ENCODE results near the gene BPIFB4.

The BPIFB4 gene

GRCh38 chr20:33069673-33070072 lies 9.8 kb upstream of the BPIFB4 start:
- H3K36me3 ChIP-seq (replicated peaks; ENCODE audit: insufficient read depth, low read length) = no peaks in the 10 kb centered on the region
- H3K27me3 ChIP-seq (replicated peaks; ENCODE audit: insufficient read depth, low read length) = peaks cover 45% of the 10 kb centered on the region
- DNase-seq = no peak

DNA sequence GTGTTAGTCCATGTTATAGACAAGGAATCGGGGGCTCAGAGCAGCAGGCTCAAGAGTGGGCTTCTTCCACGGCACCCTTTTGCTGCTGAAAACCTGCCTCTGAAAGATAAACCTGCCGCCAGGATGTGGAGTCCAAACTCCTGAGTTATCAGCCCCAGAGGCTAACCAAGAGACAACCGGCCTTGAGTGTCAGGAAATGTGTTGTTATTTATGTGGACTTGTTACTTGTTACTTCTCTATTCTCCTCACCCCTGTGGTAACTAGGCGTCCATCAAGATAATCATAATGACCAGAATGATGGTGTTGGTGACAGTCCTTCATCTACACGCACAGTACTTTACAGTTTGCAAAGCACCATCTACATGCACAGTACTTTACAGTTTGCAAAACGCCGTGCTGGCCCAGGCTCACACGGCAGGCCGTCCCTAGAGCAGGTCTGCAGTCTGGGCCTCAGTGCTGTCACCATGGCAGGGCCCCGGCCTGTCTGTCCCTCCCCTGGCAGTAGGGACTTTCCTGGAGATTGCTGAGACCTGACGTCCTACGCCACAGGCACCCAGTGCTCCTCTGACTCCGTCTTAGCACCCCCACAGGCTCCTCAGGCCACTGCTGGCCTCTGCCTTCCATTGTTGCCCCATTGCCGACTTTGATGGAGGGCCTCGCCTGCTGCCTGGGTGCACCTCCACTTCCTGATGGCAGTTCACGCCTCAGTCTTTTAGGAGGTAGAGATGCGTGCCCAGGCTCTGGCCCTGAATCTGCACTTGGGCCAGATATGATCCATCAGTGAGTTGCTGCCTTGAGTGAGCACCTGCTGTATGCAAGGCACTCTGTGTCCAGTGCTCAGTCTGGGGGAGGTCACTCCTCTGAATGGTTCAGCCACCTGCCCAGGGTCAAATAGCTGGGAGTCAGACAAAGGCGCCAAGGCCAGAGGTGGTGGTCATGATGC lies 9.1 kb upstream of the BPIFB4 start:
- Histone ChIP-seq H2AFZ (ENCODE audit: low read length) (no peak overlapping the region), H3K4me1 (ENCODE audit: low read length) (no peaks in the 10 kb centered on the region), H3K9me2 (replicated peaks; ENCODE audit: insufficient read depth, low read length) (no peaks in the 10 kb centered on the region), H3K9me3 (replicated peaks; ENCODE audit: insufficient read depth, low read length) (no peaks in the 10 kb centered on the region), H3K4me2 (ENCODE audit: low read depth, low read length) (no peak overlapping the region), H3K27me3 (replicated peaks; ENCODE audit: insufficient read depth, low read length) (peaks cover 51% of the 10 kb centered on the region), H3K4me3 (ENCODE audit: low read length) (no peak overlapping the region), H3K27ac (ENCODE audit: low read length) (no peak overlapping the region), H3F3A (ENCODE audit: insufficient read depth, low read length) (no peaks in the 10 kb centered on the region), H3K79me2 (ENCODE audit: low read length) (no peaks in the 10 kb centered on the region), H3K9ac (ENCODE audit: low read length) (no peak overlapping the region), H3K36me3 (replicated peaks; ENCODE audit: insufficient read depth, low read length) (no peaks in the 10 kb centered on the region), H4K20me1 (ENCODE audit: insufficient read depth, low read length) (no peaks in the 10 kb centered on the region)
- TF ChIP-seq CTCF (IDR thresholded peaks at IDR 0.05; ENCODE audit: low read length) (no peak), EZH2 (optimal IDR thresholded peaks at IDR 0.05; ENCODE audit: low read depth, low read length) (no peak), EZH2phosphoT487 (IDR thresholded peaks at IDR 0.05; ENCODE audit: low read length) (no peak)
- DNase-seq = no peak

More at GRCh38 chr20:33069673-33070072, 9.8 kb upstream of the BPIFB4 start:
- TF ChIP-seq CTCF (IDR thresholded peaks at IDR 0.05; ENCODE audit: low read length) = no peak
- TF ChIP-seq EZH2phosphoT487 (IDR thresholded peaks at IDR 0.05; ENCODE audit: low read length) = no peak
- TF ChIP-seq EZH2 (optimal IDR thresholded peaks at IDR 0.05; ENCODE audit: low read depth, low read length) = no peak
- Histone ChIP-seq H3K4me3 (ENCODE audit: low read length) (no peak overlapping the region), H4K20me1 (ENCODE audit: insufficient read depth, low read length) (no peaks in the 10 kb centered on the region), H3F3A (ENCODE audit: insufficient read depth, low read length) (no peaks in the 10 kb centered on the region), H3K9me2 (replicated peaks; ENCODE audit: insufficient read depth, low read length) (no peaks in the 10 kb centered on the region), H3K9ac (ENCODE audit: low read length) (no peak overlapping the region), H3K9me3 (replicated peaks; ENCODE audit: insufficient read depth, low read length) (no peaks in the 10 kb centered on the region), H3K79me2 (ENCODE audit: low read length) (no peaks in the 10 kb centered on the region), H3K4me2 (ENCODE audit: low read depth, low read length) (no peak overlapping the region), H2AFZ (ENCODE audit: low read length) (no peak overlapping the region), H3K27ac (ENCODE audit: low read length) (no peak overlapping the region), H3K4me1 (ENCODE audit: low read length) (no peaks in the 10 kb centered on the region)

DNA sequence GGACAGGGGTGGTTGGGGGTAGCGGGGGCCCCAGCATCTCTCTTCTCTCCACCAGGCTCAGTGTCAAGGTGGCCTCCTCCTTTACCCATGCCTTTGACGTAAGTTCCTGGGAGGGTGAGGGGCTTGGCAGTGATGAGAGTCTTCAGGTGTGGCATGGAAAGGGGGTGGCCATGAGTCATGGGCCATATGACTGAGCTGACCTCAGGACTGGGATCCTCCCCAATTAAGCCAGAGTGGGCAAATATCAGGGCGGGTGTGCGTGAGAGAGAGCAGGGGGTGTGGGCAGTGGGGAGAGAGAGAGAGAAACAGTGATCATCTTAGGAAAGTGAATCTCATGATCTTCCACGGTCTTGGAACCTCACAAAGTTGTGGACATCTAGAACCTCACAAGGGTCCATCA lies 8.2 kb upstream of the BPIFB4 start:
- Histone ChIP-seq H3K27ac (ENCODE audit: low read length) (no peak overlapping the region), H3K9me2 (replicated peaks; ENCODE audit: insufficient read depth, low read length) (no peaks in the 10 kb centered on the region), H3K4me2 (ENCODE audit: low read depth, low read length) (no peak overlapping the region), H3K36me3 (replicated peaks; ENCODE audit: insufficient read depth, low read length) (no peaks in the 10 kb centered on the region), H2AFZ (ENCODE audit: low read length) (no peak overlapping the region), H3K9ac (ENCODE audit: low read length) (no peak overlapping the region), H3K4me1 (ENCODE audit: low read length) (no peaks in the 10 kb centered on the region), H4K20me1 (ENCODE audit: insufficient read depth, low read length) (no peaks in the 10 kb centered on the region), H3K27me3 (replicated peaks; ENCODE audit: insufficient read depth, low read length) (peaks cover 59% of the 10 kb centered on the region), H3K79me2 (ENCODE audit: low read length) (no peaks in the 10 kb centered on the region), H3K4me3 (ENCODE audit: low read length) (no peak overlapping the region), H3F3A (ENCODE audit: insufficient read depth, low read length) (no peaks in the 10 kb centered on the region), H3K9me3 (replicated peaks; ENCODE audit: insufficient read depth, low read length) (no peaks in the 10 kb centered on the region)
- no peak for DNase-seq
- no peak for TF ChIP-seq EZH2 (optimal IDR thresholded peaks at IDR 0.05; ENCODE audit: low read depth, low read length)
- no peak for TF ChIP-seq EZH2phosphoT487 (IDR thresholded peaks at IDR 0.05; ENCODE audit: low read length)
- no peak for TF ChIP-seq CTCF (IDR thresholded peaks at IDR 0.05; ENCODE audit: low read length)
